Sigmoid colon (tissue), 7 donors: ENCODE data around the gene FANCD2. TPM values are rescaled to one million over a fixed set of nuclear protein-coding genes. Genes with fewer than 3 reads are reported as not detected.

ENCODE experiments used
- DNase-seq: peaks from one replicate; pipeline ENCODE4 v3.0.0-alpha.2; 2019
- H3K27ac ChIP-seq, 4 donors: fragments of 200-600 bp; sonication (generic); one replicate each; pipeline ENCODE4 v1.5.1; 2016 to 2019; ENCODE audit warnings: mild to moderate bottlenecking in 1 of 4
- H3K27me3 ChIP-seq, 3 donors: fragments of 200-600 bp; sonication (generic); one replicate each; pipeline ENCODE4 v1.5.1; 2019; ENCODE audit warnings: mild to moderate bottlenecking in 1 of 3
- H3K36me3 ChIP-seq, 4 donors: fragments of 200-600 bp; sonication (generic); one replicate each; pipeline ENCODE4 v1.5.1; 2016 to 2019
- H3K4me1 ChIP-seq, 4 donors: fragments of 200-600 bp; sonication (generic); one replicate each; pipeline ENCODE4 v1.5.1; 2017 to 2019
- H3K4me3 ChIP-seq, 4 donors: fragments of 200-600 bp; sonication (generic); one replicate each; pipeline ENCODE4 v1.5.1; 2017 to 2019; ENCODE audit warnings: mild to moderate bottlenecking in 2 of 4, moderate library complexity in 1 of 4
- H3K9me3 ChIP-seq, 4 donors: fragments of 200-600 bp in 3 of 4; sonication (generic) in 3 of 4; one replicate each; pipeline versions ENCODE4 v1.5.1 to v1.6.1; 2013 to 2019
- CTCF ChIP-seq, 4 experiments: fragments of 450-650 bp in 3 of 4; fragments of 200-600 bp in 1 of 4; IDR thresholded peaks; one replicate each; pipeline ENCODE4 v1.5.1; 2016 to 2019; ENCODE audit warnings: antibody characterized with exemption in 4 of 4, mild to moderate bottlenecking in 3 of 4, moderate library complexity in 2 of 4
- EP300 ChIP-seq, 4 donors: sonication (generic); formaldehyde crosslinking; IDR thresholded peaks; one replicate each; pipeline ENCODE4 v1.6.1; 2017; ENCODE audit warnings: antibody characterized with exemption in 4 of 4
- POLR2A ChIP-seq, 2 donors: fragments of 450-650 bp; IDR thresholded peaks; one replicate each; pipeline ENCODE4 v1.6.1; 2016; ENCODE audit warnings: antibody characterized with exemption in 2 of 2, mild to moderate bottlenecking in 2 of 2, moderate library complexity in 2 of 2
- POLR2AphosphoS5 ChIP-seq, 4 donors: sonication (generic); formaldehyde crosslinking; IDR thresholded peaks; one replicate each; pipeline ENCODE4 v1.6.1; 2017; ENCODE audit warnings: antibody characterized with exemption in 4 of 4
- WGBS, 2 donors: extraction: QIAGEN DNeasy Blood & Tissue Kit; methylation state at CpG; one replicate each; pipeline ENCODE4 v1.1.7; 2013; 5-methylcytosine and 5-hydroxymethylcytosine counted together
- intact Hi-C: fragments of 100-400 bp; cut with DNase I; formaldehyde crosslinking; loops from one replicate; pipeline ENCODE4 v1.15.1; 2023
- polyA plus RNA-seq, 3 donors: library from polyadenylated mRNA; stranded (reverse); fragments of 200-250 nt; gene quantifications; one replicate each; pipeline ENCODE4 v1.2.3, GENCODE V29; 2013
- total RNA-seq, 4 donors: library from RNA; depleted of rRNA; stranded (reverse); fragments of >200 nt; gene quantifications; one replicate each; pipeline ENCODE4 v1.1.0, GENCODE V29; 2016
- donor health status: healthy with polysubstance abuse.
- donor health status: Bipolar disorder and iron deficiency.
- donor health status: healthy.

FANCD2 gene
- total and polyA plus RNA-seq, 7 donors: 0.60 to 12.6 (median 2.9) TPM

- Histone ChIP-seq H3K27me3 (no peaks in the 10 kb centered on the region), H3K9me3 (no peaks in the 10 kb centered on the region), H3K4me1 (peaks cover 0 to 11% (median 10%) of the 10 kb centered on the region in 4 donors), H3K27ac (no peak overlapping the region), H3K36me3 (peaks cover 0 to 3% (median 0%) of the 10 kb centered on the region in 4 donors), H3K4me3 (no peak overlapping the region)
- DNase-seq: peak; percentile 54
- intact Hi-C loops: no loop called here
- 95 to 98% methylated on average over 7 of the region's 7 CpGs for WGBS, 2 donors
- no peak for TF ChIP-seq EP300 (IDR thresholded peaks at IDR 0.05)
- TF ChIP-seq POLR2A (IDR thresholded peaks at IDR 0.05): no peak
- no peak for TF ChIP-seq CTCF (IDR thresholded peaks at IDR 0.05)
- TF ChIP-seq POLR2AphosphoS5 (IDR thresholded peaks at IDR 0.05): no peak
Observed at GRCh38 chr3:10004506-10004905, 21.7 kb upstream of the FANCD2 start.

GRCh38 chr3:10004960-10005564 lies 21.2 kb upstream of the FANCD2 start:
- H3K27ac ChIP-seq: no peak overlapping the region
- no peaks in the 10 kb centered on the region for H3K36me3 ChIP-seq
- TF ChIP-seq POLR2A (IDR thresholded peaks at IDR 0.05) (no peak), POLR2AphosphoS5 (IDR thresholded peaks at IDR 0.05) (no peak), EP300 (IDR thresholded peaks at IDR 0.05) (no peak), CTCF (IDR thresholded peaks at IDR 0.05) (no peak)
- no peaks in the 10 kb centered on the region for H3K9me3 ChIP-seq
- 93 to 97% methylated on average over 5 of the region's 5 CpGs for WGBS, 2 donors
- peaks cover 0 to 17% (median 16%) of the 10 kb centered on the region in 4 donors for H3K4me1 ChIP-seq
- intact Hi-C loops: no loop called here
- no peaks in the 10 kb centered on the region for H3K27me3 ChIP-seq
- no peak overlapping the region for H3K4me3 ChIP-seq
- DNase-seq: peak; percentile 40

GRCh38 chr3:10006048-10006761 lies 20.0 kb upstream of the FANCD2 start:
- H3K4me3 ChIP-seq: no peak overlapping the region
- no peaks in the 10 kb centered on the region for H3K36me3 ChIP-seq
- peaks cover 0 to 24% (median 24%) of the 10 kb centered on the region in 4 donors for H3K4me1 ChIP-seq
- H3K27me3 ChIP-seq: no peaks in the 10 kb centered on the region
- TF ChIP-seq POLR2A (IDR thresholded peaks at IDR 0.05): no peak
- TF ChIP-seq CTCF (IDR thresholded peaks at IDR 0.05): no peak
- WGBS, 2 donors: 81 to 84% methylated on average over 10 of the region's 10 CpGs
- H3K27ac ChIP-seq: no peak overlapping the region
- intact Hi-C loops: no loop called here
- peak; percentile 57 for DNase-seq
- H3K9me3 ChIP-seq: no peaks in the 10 kb centered on the region

- Histone ChIP-seq H3K27me3 (no peaks in the 10 kb centered on the region), H3K4me1 (peaks cover 0 to 30% (median 30%) of the 10 kb centered on the region in 4 donors), H3K4me3 (no peak overlapping the region), H3K9me3 (no peaks in the 10 kb centered on the region), H3K27ac (no peak overlapping the region), H3K36me3 (no peaks in the 10 kb centered on the region)
- WGBS, 2 donors: 60 to 80% methylated on average over 8 of the region's 8 CpGs
- intact Hi-C loops: no loop called here
- TF ChIP-seq POLR2AphosphoS5 (IDR thresholded peaks at IDR 0.05) (no peak), POLR2A (IDR thresholded peaks at IDR 0.05) (no peak), EP300 (IDR thresholded peaks at IDR 0.05) (no peak), CTCF (IDR thresholded peaks at IDR 0.05) (no peak)
- peak; percentile 37 for DNase-seq
Observed at GRCh38 chr3:10006762-10007090, 19.5 kb upstream of the FANCD2 start.
